Measurements from ENCODE around the gene DYNLT4. TPM values are rescaled to one million over a fixed set of nuclear protein-coding genes. Genes with fewer than 3 reads are reported as not detected.
"Not testable (repeated sequence)": the region's sequence is repeated elsewhere in the genome, so short reads cannot be mapped to it uniquely, and the experiment has no call there.

Gene DYNLT4
- total RNA-seq, 4 donors from 2014 or later, result 0.67 to 1.0 TPM; not detected in 2

DNA sequence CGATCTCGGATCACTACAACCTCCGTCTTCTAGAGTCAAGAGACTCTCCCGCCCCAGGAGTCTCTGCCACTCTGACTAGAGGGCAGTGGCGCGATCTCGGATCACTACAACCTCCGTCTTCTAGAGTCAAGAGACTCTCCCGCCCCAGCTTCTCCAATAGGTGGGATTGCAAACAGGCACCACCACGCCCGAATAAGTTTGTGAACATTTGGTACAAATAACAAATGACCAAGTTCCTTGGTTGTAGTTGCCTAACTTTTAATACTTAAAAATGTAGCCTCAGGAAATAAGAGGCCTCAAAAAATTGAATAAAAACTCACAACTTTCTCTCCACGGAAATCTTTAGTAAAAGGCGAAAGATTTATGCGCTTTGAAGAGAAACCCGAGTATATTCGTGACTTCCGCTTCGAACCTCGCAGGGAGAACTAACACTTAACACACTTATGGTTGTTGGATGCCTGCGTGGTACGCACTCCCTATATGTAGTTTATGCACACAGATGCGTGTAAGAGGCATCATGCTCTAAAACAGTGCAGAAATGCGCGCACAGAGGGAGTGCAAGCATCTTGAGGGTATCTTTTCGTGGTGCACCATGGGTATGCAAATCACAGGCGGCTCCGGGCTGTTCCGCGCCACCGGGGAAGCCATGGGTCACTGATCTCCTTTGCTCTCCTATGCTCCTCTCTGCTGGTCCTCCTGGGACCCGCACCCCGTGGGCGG lies 12.6 kb upstream of the DYNLT4 start:
- H3K36me3 ChIP-seq, result no peaks in the 10 kb centered on the region
- H3K27me3 ChIP-seq, result no peaks in the 10 kb centered on the region
- H3K4me3 ChIP-seq (replicated peaks in 1 of 3), result peak overlapping the region in 1 of 3 donors; percentile 38
- H3K4me1 ChIP-seq, result peaks cover 4 to 25% of the 10 kb centered on the region in 2 donors
- intact Hi-C loops (cut with DNase I), result no loop called here
- no peaks in the 10 kb centered on the region for H3K9me3 ChIP-seq
- 0 to 1% methylated on average over 33 of the region's 33 CpGs for WGBS, 2 donors
- TF ChIP-seq POLR2A (IDR thresholded peaks at IDR 0.05), result peak in 1 of 2 donors; percentile 80
- TF ChIP-seq, protein P1, sequence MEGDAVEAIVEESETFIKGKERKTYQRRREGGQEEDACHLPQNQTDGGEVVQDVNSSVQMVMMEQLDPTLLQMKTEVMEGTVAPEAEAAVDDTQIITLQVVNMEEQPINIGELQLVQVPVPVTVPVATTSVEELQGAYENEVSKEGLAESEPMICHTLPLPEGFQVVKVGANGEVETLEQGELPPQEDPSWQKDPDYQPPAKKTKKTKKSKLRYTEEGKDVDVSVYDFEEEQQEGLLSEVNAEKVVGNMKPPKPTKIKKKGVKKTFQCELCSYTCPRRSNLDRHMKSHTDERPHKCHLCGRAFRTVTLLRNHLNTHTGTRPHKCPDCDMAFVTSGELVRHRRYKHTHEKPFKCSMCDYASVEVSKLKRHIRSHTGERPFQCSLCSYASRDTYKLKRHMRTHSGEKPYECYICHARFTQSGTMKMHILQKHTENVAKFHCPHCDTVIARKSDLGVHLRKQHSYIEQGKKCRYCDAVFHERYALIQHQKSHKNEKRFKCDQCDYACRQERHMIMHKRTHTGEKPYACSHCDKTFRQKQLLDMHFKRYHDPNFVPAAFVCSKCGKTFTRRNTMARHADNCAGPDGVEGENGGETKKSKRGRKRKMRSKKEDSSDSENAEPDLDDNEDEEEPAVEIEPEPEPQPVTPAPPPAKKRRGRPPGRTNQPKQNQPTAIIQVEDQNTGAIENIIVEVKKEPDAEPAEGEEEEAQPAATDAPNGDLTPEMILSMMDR (IDR thresholded peaks at IDR 0.05), result peak in 1 of 6 experiments; percentile 17
- peak overlapping the region; percentile 97 to 98 (median 97) for H3K27ac ChIP-seq
- peak; percentile 89 for DNase-seq

DNA sequence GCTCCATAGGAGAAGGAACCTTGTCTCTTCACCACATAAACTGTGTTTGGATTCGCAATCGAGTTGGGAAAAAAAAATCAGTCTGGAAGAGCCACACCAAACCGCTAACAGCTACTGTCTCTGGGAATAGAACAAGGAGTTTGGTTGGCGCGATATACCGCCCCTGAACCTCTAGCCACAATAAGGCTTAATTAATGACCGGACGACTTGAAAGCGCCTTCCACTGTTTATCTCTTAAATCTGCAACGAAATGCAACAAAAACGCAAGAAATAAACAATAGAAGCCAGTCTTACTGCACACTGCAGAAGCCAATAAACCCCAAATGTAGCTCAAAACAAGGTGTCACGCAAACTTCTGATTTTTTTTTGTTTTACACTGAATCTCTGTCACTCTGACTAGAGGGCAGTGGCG lies 12.1 kb upstream of the DYNLT4 start:
- DNase-seq, result no peak
- Histone ChIP-seq H3K36me3 (no peaks in the 10 kb centered on the region), H3K9me3 (no peaks in the 10 kb centered on the region), H3K4me1 (peaks cover 4 to 25% of the 10 kb centered on the region in 2 donors), H3K27ac (peak overlapping the region; percentile 97 to 98 (median 97)), H3K4me3 (replicated peaks in 1 of 3) (peak overlapping the region in 2 of 3 donors; percentile 20 to 38), H3K27me3 (no peaks in the 10 kb centered on the region)
- no peak for TF ChIP-seq POLR2A (IDR thresholded peaks at IDR 0.05)
- TF ChIP-seq, protein P1 (IDR thresholded peaks at IDR 0.05), result peak in 1 of 6 experiments; percentile 5
- intact Hi-C loops (cut with DNase I), result no loop called here
- 3 to 5% methylated on average over 13 of the region's 13 CpGs for WGBS, 2 donors

DNA sequence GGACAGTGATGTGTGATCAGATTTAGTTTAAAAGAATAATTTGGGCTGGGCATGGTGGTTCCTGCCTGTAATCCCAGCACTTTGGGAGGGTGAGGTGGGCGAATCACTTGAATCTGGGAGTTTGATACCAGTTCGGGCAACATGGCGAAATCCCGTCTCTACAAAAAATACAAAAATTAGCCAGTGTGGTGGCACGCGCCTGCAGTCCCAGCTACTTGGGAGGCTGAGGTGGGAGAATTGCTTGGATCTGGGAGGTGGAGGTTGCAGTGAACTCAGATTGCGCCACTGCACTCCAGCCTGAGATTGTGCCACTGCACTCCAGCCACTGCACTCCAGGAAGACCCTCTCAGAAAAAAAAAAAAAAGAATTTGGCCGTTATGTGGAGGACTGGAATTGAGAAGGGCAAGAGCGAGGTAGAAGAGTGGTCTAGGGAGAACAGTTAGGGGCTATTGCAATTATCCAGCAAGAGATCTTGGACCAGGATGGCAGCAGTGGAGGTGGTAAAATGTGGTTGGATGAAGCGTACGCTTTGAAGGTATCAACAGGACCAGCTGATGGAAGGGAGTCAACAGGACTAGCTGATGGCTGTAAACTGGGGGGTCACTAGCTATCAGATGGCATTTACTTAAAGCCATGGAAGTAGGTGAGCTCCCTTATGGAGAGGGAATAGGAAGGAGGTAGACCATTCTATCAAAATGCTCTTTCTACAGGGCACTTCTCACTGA lies 10.8 kb upstream of the DYNLT4 start:
- intact Hi-C loops (cut with DNase I), result no loop called here
- Histone ChIP-seq H3K9me3 (no peaks in the 10 kb centered on the region), H3K36me3 (no peaks in the 10 kb centered on the region), H3K4me1 (peaks cover 4 to 31% of the 10 kb centered on the region in 2 donors), H3K27me3 (no peaks in the 10 kb centered on the region), H3K4me3 (replicated peaks in 1 of 3) (no peak overlapping the region), H3K27ac (no peak overlapping the region)
- DNase-seq, result peak in 1 of 2 donors; percentile 1
- TF ChIP-seq POLR2A (IDR thresholded peaks at IDR 0.05), result no peak
- TF ChIP-seq, protein P1 (IDR thresholded peaks at IDR 0.05), result no peak
- WGBS, 2 donors, result 94 to 97% methylated on average over 11 of the region's 11 CpGs

- H3K36me3 ChIP-seq, result no peaks in the 10 kb centered on the region
These were observed 10.2 kb upstream of the DYNLT4 start for GRCh38 chr1:44817307-44817706.

DNA sequence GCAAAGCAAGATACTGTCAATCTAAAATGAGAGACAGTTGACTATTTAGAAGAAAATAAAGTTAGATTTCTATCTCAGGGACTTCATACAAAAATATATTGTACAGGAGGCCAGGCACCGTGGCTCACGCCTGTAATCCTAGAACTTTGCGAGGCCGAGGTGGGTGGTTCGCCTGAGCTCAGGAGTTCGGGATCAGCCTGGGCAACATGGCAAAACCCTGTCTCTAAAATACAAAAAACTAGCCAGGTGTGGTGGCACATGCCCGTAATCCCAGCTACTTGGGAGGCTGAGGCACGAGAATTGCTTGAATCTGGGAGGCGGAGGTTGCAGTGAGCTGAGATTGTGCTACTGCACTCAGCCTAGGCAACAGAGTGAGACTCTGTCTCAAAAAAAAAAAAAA lies 8.8 kb upstream of the DYNLT4 start:
- not testable (repeated sequence) for H3K27ac ChIP-seq

More at GRCh38 chr1:44817307-44817706, 10.2 kb upstream of the DYNLT4 start:
- TF ChIP-seq POLR2A (IDR thresholded peaks at IDR 0.05), result no peak
- TF ChIP-seq, protein P1 (IDR thresholded peaks at IDR 0.05), result no peak
- Histone ChIP-seq H3K4me3 (replicated peaks in 1 of 3) (no peak overlapping the region), H3K9me3 (no peaks in the 10 kb centered on the region), H3K27me3 (no peaks in the 10 kb centered on the region), H3K4me1 (peaks cover 4 to 34% of the 10 kb centered on the region in 2 donors), H3K27ac (no peak overlapping the region)
- whole genome bisulfite sequencing, 2 donors, result 95 to 97% methylated on average over 2 of the region's 2 CpGs
- no peak for DNase-seq
- intact Hi-C loops (cut with DNase I), result no loop called here

More for the DNA sequence above, 8.8 kb upstream of the DYNLT4 start:
- H3K4me3 ChIP-seq (replicated peaks in 1 of 3); H3K27me3 ChIP-seq; DNase-seq; H3K36me3 ChIP-seq; intact Hi-C loops (cut with DNase I); H3K9me3 ChIP-seq: not testable (repeated sequence)
- 89 to 97% methylated on average over 9 of the region's 9 CpGs for WGBS, 2 donors
- H3K4me1 ChIP-seq, result peaks cover 7 to 43% of the 10 kb centered on the region in 2 donors

Data from thyroid gland (tissue), 4 donors.